Stimulated activated CD4-positive, alpha-beta T cell treated with anti-CD3 and anti-CD28 coated beads, TNF-alpha, amount 100 ng/mL, for 48 hours (primary cell): ENCODE data around the gene SBK1.

Source experiments
- DNase-seq, 3 donors: peaks; one replicate each; pipeline ENCODE4 v3.0.0-alpha.2; 2020; ENCODE audit warnings: low read depth in 3 of 3

SBK1 gene

GRCh38 chr16:28282045-28282444 lies 10.3 kb upstream of the SBK1 start:
- DNase-seq = no peak

DNA sequence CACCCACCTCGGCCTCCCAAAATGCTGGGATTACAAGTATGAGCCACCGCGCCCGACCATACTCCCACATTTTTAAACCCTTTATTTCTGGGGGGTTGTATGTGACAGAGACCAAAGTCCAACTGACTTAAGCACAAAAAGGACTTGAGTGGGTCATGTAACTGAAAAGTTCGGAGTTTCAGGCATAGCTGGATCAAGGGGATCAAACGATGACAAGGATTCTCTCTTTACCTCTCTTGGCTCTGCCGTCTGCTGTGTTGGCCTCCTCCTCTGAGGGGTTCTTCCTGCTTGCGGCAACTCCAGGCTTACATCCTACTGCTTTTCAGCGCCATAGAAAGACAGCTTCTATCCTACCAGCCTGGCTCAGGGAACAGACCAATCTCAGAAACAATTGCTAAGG lies 9.2 kb upstream of the SBK1 start:
- DNase-seq = no peak

DNA sequence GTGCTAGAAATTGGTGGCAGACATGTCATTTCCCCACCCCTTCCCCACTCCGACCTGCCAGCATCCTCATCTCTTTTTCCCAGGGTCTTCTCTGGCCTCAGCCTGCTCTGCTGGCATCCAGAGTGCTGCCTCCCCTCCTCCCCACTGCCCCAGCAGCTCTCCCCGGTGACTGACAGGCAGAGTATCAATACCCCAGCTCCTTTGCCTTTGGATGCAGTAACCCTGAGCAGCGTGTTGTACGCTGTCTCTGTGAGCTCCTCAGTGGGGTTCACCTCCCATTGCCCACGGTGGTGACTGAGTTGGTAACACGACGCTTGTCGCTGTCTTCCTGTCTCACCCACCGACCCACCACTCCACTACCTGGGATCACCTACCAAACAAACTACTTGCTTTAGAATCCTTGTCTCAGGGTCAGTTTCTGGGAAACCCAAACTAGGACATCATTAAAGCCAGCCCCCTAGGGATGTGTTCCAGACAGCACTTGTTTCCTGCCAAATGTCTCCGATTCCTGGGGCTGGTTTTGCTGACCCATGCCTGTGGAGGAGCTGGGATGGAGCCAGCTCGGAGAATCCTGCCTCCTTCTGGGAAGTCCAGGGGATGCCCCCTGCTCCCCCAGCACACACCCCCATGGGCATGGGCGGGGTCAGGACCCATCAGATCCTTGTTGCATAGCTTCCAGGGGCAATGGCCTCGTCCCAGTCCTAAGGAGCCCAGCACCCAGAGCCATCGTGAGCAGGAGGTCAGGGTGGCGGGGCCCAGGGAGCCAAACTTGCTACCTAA lies 8.3 kb upstream of the SBK1 start:
- DNase-seq = no peak

- DNase-seq = no peak
Observed at GRCh38 chr16:28285649-28286048, 6.7 kb upstream of the SBK1 start.

- no peak for DNase-seq
Observed at GRCh38 chr16:28288114-28288513, 4.2 kb upstream of the SBK1 start.

DNA sequence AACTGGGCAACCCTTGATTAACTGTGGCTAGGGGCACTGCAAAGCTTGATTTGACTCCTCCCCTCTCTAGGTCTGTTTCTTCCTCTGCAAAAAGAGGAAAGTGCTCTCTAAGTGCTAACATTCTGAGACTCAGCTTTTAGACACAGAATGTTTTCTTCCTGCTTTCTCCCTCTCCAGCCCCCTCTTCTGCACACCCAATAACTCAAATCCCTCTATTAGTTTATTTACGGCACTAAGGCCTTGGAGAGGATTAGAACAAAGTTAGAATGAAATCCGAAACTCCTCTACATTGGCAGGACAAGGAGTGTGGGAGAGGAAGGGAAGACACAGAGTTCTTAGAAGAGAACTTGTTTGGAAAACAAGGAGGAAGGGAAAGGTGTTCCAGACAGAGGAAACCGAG lies 3.3 kb upstream of the SBK1 start:
- DNase-seq = no peak

- DNase-seq = no peak
Observed at GRCh38 chr16:28289939-28290858, 2.1 kb upstream of the SBK1 start.

DNA sequence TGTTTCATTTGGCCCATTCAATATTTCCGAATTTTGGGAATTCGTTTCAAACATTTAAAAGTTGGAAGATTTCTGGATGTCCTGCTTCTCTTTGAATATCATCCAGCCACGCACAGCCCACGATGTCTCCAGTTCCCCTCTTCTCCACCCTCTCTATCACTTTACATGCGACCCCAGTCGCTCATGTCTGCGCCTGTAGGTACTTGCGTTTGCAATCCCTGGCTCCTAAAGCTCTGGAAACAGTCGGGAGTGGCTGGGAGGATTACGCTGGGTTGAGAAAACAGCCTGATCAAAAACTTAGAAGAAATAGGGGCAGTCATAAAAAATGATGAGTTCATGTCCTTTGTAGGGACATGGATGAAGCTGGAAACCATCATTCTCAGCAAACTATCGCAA lies 1.5 kb upstream of the SBK1 start:
- DNase-seq = no peak

DNA sequence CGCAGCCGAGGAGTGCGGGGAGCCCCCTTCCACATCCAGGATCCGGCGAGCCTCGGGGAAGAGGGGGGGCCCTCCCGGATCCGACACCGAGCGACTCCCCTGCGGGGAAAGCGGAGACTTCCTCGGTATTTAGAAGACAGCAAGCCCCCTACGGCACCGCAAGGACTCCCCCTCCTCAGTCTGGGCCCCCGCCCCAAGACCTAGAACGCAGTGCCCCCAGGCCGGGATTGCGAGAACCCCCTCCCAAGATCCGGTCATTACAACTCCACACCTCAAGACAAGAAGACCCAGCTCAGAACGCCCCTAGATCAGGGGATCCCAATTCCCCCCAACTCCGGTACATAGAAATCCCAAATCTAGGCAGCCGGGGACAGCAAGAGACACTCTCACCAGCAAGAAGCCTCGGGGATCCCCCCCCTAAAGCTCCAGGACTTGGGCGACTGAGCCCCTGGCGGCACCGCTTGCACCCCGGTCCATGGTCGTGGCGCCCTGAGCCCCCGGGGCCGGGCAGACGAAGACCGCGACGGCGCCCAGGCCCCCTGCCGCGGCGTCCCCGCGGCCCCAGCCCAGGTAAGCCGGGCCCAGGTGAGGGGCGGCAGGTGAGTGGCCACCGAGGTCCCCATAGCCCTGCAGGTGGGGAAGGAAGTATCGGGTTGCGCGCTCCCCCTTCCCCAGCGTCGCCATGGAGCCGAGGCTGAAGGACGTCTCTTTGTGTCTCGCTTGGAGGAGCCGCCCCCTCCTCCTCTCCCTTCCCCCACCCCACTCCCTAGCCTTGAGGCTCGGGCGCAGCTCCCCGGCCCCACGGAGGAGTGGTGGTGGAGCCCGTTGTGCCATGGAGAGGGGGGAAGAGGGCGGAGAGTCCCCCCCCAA lies 641 bp downstream of the SBK1 start:
- no peak for DNase-seq

DNA sequence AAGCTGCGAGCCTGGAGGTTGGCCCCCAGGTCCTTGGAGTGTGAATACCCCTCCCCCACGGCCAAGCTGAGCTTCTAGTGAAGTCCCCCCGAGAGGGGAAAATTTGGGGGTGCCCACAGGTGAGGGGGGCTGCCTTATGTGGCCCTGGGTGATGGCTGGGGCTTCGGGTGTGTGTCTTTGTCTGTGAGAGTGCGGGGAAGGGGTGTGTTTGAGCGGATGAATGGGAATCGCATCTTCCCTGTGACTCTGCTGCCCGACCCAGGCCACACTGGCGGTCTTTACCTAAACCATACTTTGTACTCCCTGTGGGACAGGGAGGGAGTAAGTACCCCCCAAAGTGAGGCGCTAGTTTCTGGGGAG lies 1.3 kb downstream of the SBK1 start:
- DNase-seq = no peak

DNA sequence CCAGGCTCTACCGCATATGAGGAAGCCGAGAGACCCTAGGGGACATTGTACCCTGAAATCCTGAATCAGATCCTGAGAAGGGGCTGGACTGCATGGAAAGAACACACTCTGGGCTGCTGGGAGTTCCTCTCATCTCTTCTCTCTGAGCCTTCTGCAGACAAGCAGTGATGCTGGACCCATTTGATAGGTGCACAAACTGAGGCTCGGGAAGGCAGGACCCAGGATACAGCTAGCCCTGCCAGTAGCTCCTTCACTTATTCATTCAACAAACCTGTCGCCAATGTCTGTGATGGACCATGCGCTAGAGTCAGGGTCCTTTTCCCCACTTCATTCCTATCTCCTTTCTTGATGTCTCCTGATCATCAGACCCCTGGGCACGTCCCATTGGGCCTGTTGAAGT lies 1.9 kb downstream of the SBK1 start:
- DNase-seq = no peak

- no peak for DNase-seq
Observed at GRCh38 chr16:28295276-28295675, 3.0 kb downstream of the SBK1 start.

DNA sequence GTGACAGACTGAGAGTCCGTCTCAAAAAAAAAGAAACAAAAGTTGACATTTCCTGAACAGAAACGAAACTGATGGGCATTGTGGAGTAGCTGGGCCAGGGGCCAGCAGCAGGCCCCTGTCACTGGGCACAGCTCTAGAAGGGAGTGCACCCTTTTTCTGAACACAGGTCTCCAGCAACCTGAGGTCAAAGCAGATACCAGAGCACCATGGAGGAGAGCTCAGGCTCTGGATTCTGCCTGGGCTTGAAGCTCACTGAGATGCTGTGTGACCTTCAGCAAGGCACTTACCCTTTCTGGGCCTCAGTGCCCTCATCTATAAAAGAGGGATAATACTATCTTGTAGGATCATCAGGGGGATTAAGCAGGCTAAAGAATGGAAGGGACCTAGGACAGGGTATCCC lies 5.0 kb downstream of the SBK1 start:
- DNase-seq = no peak

DNA sequence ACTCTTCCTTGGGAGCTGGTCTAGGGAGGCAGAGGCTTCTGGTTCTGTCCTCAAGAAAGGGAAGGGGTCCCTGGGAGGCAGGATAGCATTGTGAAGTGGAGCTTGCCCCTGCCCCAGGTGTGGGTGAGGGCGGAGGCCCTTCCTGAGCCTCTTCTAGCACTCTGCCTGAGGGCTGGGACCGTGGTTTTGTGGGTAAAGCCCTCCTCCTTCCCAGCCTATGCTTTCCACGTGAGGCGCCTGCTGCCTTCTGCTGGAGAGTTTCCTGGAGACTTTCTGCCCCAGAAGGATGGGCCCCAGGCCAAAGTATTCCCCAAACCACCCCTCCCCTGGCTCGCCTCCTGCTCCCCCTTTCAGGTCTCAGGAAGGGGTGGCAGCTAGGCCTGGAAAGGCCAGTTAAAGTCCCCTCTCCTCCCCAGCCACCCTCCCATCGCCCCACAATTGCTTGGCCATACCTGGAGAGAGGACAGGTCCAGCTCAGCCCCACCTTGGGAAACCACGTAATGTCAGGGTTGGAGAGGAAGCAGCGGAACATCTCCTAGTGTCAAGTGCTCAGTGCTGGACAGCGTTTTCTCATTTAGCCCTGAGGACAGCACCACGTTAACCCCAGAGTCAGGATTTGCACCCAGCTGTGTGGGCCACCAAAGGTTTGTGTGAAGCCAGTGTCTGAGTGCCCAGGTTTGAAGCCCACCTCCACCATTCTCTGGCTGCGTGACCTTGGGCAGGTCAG lies 5.6 kb downstream of the SBK1 start:
- no peak for DNase-seq

DNA sequence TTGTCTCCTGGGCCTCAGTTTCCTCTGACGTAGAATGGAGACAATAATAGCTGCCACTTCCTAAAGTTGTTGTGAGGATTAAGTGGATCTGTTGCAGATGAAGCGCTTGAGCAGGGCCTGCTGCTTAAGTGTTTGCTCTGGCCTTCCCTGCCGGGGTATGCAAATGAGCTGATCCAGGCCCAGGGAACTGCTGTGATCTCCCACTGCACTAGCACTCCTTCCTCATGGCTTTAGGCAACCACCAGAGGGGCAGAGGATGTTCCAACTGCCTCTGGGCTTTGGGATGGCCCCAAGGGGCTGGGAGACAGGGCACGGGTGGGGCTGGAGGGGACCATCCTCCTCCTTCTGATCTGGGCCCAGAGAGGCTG lies 6.2 kb downstream of the SBK1 start:
- no peak for DNase-seq

GRCh38 chr16:28300327-28300726 lies 8.0 kb downstream of the SBK1 start:
- DNase-seq = no peak

DNA sequence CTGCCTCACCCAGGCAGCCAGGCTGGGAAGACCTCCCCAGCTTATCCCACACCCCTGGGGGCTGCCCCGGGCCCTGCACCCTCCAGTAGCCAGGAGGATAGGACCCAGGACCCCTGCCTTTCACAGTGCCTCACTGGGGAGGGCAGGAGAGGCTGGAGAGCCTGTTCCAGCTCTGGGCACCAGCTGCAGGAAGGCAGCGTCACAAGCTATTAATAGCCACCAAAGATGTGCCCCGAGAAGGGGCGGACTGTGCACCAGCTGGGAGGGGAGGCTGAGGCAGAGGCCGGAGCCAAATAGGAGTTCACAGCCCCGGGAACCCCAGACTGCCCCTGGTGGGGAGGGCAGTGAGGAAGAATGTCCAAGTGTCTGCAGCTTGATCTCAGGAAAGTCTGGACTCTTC lies 8.8 kb downstream of the SBK1 start:
- no peak for DNase-seq

DNA sequence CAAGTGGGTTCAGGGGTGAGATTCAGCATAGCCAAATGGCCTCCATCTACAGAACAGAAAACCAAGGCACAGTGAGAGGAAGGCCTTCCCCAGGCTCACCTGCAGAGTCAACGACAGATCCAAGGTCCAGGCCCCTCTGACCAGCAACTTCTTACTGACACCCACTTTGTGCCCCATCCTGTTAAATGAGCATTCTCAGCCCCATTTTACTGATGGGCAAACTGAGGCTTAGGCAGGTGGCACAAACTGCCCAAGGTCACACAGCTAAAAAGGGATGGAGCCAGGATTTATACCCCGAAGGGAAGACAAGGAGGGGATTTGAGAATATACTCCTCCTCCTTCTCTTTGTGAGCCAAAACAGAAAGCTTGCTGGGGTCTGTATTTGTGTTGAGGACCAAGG lies 9.3 kb downstream of the SBK1 start:
- DNase-seq = no peak

- no peak for DNase-seq
Observed at GRCh38 chr16:28303132-28303531, 10.8 kb downstream of the SBK1 start.

DNA sequence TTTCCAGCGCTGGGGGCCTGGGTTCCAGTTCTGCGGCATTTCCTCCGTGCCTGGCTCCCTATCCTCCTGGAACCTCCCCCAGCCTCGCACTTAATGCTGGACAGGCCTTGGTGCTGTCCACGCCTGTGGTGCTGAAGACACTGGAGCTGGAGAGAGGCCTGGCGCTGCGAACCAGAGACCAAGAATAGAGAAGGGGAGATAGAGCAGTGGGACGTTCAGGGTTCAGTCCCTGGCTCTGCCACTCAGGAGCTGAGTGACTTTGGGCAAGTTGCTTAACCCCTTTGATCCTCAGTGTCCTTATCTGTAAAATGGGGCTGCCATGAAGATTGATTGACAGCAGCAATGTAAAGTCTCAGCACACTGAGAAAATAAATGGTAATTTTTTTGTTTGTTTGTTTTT lies 11.9 kb downstream of the SBK1 start:
- DNase-seq = no peak

- DNase-seq = no peak
Observed at GRCh38 chr16:28307936-28308335, 15.6 kb downstream of the SBK1 start.
